ENCODE data around the gene KCNQ1.

DNA sequence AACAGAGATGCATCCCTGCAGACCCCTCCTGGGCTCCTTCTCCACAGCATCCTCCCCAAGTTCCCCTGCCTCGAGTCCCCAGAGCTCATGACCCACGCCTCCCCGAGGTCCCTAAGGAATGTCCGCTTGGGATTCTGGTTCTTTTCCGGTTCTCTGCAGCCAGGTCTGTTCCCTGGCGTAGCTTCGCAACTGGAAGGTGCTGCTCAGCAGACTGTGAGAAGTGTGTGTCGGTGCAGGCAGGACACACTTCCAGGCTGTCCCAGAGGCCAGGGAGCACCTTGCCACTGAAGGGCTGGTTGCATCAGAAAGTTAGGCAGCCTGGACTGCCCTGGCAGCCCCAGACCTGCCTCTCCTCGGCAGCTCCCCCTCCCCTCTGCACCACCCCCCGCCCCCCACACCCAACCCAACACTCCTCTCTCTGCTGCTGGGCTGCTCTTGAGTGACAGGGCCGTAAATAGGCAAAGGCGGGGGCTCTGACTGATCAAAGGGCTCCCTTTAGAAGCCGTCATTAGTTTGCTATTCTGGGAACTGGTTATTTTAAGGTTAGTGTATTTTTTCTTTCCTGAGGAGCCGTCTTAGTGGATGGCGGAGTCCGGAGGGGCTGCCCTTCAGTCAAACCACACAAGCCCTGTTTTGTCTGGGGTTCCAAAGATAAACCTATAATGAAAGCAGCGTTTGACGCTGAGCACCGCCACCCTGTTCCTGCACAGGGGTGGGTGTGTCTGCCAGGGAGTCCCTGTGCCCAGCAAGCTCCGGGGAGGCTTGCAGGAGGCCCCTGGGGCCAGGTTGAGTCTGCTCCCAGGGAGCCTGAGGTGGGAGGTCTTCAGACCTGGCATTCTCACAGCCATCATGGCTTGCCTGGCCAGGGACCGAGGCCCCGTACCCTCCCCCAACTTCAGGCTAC is 343.6 kb downstream of the KCNQ1 start:
- TF ChIP-seq, protein P1, sequence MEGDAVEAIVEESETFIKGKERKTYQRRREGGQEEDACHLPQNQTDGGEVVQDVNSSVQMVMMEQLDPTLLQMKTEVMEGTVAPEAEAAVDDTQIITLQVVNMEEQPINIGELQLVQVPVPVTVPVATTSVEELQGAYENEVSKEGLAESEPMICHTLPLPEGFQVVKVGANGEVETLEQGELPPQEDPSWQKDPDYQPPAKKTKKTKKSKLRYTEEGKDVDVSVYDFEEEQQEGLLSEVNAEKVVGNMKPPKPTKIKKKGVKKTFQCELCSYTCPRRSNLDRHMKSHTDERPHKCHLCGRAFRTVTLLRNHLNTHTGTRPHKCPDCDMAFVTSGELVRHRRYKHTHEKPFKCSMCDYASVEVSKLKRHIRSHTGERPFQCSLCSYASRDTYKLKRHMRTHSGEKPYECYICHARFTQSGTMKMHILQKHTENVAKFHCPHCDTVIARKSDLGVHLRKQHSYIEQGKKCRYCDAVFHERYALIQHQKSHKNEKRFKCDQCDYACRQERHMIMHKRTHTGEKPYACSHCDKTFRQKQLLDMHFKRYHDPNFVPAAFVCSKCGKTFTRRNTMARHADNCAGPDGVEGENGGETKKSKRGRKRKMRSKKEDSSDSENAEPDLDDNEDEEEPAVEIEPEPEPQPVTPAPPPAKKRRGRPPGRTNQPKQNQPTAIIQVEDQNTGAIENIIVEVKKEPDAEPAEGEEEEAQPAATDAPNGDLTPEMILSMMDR (IDR thresholded peaks at IDR 0.05): no peak
- no peak for TF ChIP-seq POLR2A (IDR thresholded peaks at IDR 0.05)
- no peak for TF ChIP-seq EP300 (IDR thresholded peaks at IDR 0.05)
- TF ChIP-seq POLR2AphosphoS5 (IDR thresholded peaks at IDR 0.05): no peak

Data from sigmoid colon (tissue), 4 donors.